HG02884 (cell line): ENCODE data around the gene SPATA17.

Source experiments
- ATAC-seq: cut with Tn5 transposase; IDR thresholded peaks from one replicate; pipeline ENCODE4 v1.9.1; 2021; ENCODE audit warnings: mild to moderate bottlenecking, moderate library complexity; ENCODE audit not compliant: unreplicated experiment

Gene SPATA17

GRCh38 chr1:217907504-217907903, 276.4 kb downstream of the SPATA17 start:
- ATAC-seq: no peak

GRCh38 chr1:217910203-217910602, 279.1 kb downstream of the SPATA17 start:
- no peak for ATAC-seq

- ATAC-seq: no peak
Measured at GRCh38 chr1:217910791-217911320, 279.7 kb downstream of the SPATA17 start.

- ATAC-seq: no peak
Measured at GRCh38 chr1:217911908-217912307, 280.8 kb downstream of the SPATA17 start.

GRCh38 chr1:217917281-217917887, 286.2 kb downstream of the SPATA17 start:
- ATAC-seq: no peak

- no peak for ATAC-seq
Measured at GRCh38 chr1:217919683-217920388, 288.7 kb downstream of the SPATA17 start.
